HL-60 (cell line): ENCODE data around the gene SMC3.

Experiments
- GABPA ChIP-seq: IDR thresholded peaks from 2 replicates; pipeline ENCODE4 v1.6.1; 2012; ENCODE audit warnings: low read depth
- POLR2AphosphoS5 ChIP-seq: IDR thresholded peaks from 2 replicates; pipeline ENCODE4 v1.6.1; 2012; ENCODE audit warnings: low read depth
- SPI1 ChIP-seq: IDR thresholded peaks from 2 replicates; pipeline ENCODE4 v1.6.1; 2012; ENCODE audit warnings: low read depth, mild to moderate bottlenecking, borderline replicate concordance
- TF ChIP-seq, protein P1 (sequence below): IDR thresholded peaks from one replicate; pipeline ENCODE4 v1.5.1; 2011; ENCODE audit warnings: low read length, control low read depth, inconsistent platforms; ENCODE audit not compliant: insufficient read depth

DNA sequence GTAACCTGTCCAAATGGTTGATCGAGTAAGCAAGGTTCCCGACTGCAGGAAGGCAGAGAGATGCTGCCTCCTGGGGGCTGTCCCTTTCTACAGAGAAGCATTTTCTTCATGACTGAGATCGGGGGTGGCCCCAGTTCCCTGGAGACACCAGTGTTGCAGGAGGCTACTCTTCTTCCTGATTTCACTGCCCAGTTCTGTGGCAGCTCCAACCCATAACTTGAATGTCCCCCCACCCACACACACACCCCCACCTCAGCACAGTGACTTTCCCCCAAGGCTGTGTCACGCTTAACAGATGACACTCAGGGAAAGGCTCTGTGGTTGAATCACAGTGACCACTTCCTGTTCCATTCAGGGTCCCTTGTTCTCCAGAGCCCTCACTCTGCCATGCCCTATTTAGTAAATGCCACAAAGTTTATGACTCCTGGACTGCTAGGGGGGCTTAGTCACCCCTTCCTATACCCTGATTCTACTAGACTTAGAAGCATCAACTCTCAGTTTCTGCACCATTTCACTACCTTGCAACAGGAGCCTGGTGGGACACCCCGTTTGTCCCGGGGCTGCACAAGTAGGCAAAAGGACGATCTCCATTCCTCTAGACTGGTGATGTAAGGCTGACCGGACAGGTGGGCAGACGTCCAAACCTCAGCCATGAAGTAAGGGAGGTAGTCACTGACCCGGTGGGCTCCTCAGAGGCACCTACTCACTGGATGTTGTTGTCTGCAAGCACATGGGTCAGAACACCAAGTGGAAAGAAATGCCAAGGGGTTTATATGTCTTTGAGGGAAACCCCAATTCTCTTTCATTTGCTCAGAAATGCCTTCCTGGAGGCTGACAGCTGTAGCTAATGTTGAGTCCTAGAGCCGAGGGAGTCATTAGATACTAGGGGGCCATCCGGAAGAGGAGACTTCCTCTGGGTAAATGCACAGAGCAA lies 31.3 kb upstream of the SMC3 start:
- TF ChIP-seq, protein P1, sequence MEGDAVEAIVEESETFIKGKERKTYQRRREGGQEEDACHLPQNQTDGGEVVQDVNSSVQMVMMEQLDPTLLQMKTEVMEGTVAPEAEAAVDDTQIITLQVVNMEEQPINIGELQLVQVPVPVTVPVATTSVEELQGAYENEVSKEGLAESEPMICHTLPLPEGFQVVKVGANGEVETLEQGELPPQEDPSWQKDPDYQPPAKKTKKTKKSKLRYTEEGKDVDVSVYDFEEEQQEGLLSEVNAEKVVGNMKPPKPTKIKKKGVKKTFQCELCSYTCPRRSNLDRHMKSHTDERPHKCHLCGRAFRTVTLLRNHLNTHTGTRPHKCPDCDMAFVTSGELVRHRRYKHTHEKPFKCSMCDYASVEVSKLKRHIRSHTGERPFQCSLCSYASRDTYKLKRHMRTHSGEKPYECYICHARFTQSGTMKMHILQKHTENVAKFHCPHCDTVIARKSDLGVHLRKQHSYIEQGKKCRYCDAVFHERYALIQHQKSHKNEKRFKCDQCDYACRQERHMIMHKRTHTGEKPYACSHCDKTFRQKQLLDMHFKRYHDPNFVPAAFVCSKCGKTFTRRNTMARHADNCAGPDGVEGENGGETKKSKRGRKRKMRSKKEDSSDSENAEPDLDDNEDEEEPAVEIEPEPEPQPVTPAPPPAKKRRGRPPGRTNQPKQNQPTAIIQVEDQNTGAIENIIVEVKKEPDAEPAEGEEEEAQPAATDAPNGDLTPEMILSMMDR: no peak
- no peak for TF ChIP-seq POLR2AphosphoS5
- TF ChIP-seq SPI1: peak; percentile 64; the same call in 1 of the 2 replicates
- TF ChIP-seq GABPA: no peak
